ENCODE data around the gene REXO4.
"Not testable (repeated sequence)": the region's sequence is repeated elsewhere in the genome, so short reads cannot be mapped to it uniquely, and the experiment has no call there.

REXO4 gene

DNA sequence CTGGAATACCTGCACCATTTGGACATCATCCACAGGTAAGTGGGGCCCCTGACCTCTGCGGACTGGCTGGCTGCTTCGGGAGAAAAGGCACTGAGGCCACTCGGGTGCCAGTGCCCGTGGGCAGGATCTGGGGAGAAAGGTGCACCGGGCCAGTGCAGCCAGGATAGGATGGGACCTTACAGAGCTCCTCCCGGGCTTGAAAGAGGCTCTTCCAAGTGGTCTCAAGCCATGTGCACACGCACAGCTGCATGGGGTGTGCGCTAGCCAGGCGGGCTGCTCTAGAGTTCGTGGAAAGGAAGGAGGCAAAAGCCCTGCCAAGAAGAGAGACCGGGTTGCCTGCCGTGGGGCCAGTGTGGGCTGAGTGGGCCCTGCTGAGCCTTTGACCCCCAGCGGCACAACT lies 28.2 kb downstream of the REXO4 start:
- no peaks in the 10 kb centered on the region for H3K4me1 Mint-ChIP-seq
- H3K36me3 Mint-ChIP-seq = no peaks in the 10 kb centered on the region
- no peaks in the 10 kb centered on the region for H3K9me3 Mint-ChIP-seq
- H3K4me3 Mint-ChIP-seq = no peak overlapping the region
- peaks cover 2% of the 10 kb centered on the region for H3K27me3 Mint-ChIP-seq
- H3K27ac Mint-ChIP-seq = no peak overlapping the region

DNA sequence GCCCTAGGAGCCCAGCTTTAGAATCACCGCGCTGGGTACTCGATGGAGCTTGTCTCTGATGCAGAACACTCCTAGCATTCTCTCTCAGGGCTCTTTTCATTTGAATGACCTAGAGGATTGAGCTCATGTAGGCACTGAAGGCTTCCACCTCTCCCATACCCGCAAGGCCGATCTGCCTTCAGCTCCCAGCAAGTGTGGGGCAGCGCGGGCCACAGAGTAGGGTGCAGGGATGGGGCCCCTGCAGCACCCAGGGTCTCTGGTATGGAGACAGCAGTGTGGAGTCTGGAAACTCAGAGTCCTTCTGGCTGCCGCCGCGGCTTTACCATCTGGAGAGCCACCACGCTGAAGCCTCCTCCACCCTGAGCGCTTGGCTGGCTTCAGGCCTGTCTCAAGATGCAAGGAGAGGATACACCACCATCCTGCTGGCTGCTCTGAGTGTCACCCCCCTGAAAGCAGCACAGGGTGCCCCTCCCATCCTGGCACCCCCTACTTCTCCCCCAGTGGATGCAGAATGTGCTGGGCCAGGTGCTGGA lies 28.7 kb downstream of the REXO4 start:
- H3K4me3 Mint-ChIP-seq = no peak overlapping the region
- no peak overlapping the region for H3K27ac Mint-ChIP-seq
- H3K9me3 Mint-ChIP-seq = no peaks in the 10 kb centered on the region
- no peaks in the 10 kb centered on the region for H3K4me1 Mint-ChIP-seq
- H3K36me3 Mint-ChIP-seq = no peaks in the 10 kb centered on the region
- H3K27me3 Mint-ChIP-seq = peaks cover 2% of the 10 kb centered on the region

GRCh38 chr9:133387680-133388079 lies 30.1 kb downstream of the REXO4 start:
- no peak overlapping the region for H3K4me3 Mint-ChIP-seq
- no peaks in the 10 kb centered on the region for H3K9me3 Mint-ChIP-seq
- H3K27me3 Mint-ChIP-seq = peaks cover 2% of the 10 kb centered on the region
- H3K36me3 Mint-ChIP-seq = no peaks in the 10 kb centered on the region
- no peaks in the 10 kb centered on the region for H3K4me1 Mint-ChIP-seq
- H3K27ac Mint-ChIP-seq = no peak overlapping the region

GRCh38 chr9:133386338-133386737 lies 31.5 kb downstream of the REXO4 start:
- Mint-ChIP-seq H3K36me3 (no peaks in the 10 kb centered on the region), H3K4me3 (no peak overlapping the region), H3K9me3 (no peaks in the 10 kb centered on the region), H3K27me3 (peaks cover 2% of the 10 kb centered on the region), H3K4me1 (no peaks in the 10 kb centered on the region), H3K27ac (no peak overlapping the region)

DNA sequence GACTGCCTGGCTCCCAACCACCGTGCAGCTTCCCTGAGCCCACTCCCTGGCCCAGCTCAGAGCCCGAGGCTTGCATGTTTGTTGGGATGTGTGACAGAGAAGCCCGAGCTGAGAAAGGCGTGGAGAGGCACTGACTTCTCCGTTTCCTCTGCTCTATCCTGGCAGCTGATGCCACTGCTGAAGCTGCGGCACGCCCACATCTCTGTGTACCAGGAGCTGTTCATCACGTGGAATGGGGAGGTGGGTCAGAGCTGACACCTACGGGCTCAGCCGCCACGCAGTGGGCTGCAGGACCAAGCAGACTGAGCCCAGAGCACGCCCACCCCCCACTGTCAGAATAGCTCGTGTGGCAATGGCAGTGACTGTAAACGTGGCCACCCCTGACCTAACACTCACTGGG lies 32.4 kb downstream of the REXO4 start:
- no peaks in the 10 kb centered on the region for H3K4me1 Mint-ChIP-seq

GRCh38 chr9:133384736-133385321 lies 33.0 kb downstream of the REXO4 start:
- no peaks in the 10 kb centered on the region for H3K9me3 Mint-ChIP-seq
- no peaks in the 10 kb centered on the region for H3K36me3 Mint-ChIP-seq
- peaks cover under 1% of the 10 kb centered on the region for H3K27me3 Mint-ChIP-seq
- H3K4me3 Mint-ChIP-seq = no peak overlapping the region
- H3K27ac Mint-ChIP-seq = no peak overlapping the region
- no peaks in the 10 kb centered on the region for H3K4me1 Mint-ChIP-seq

More for the DNA sequence above, 32.4 kb downstream of the REXO4 start:
- Mint-ChIP-seq H3K27me3 (peaks cover 2% of the 10 kb centered on the region), H3K27ac (no peak overlapping the region), H3K4me3 (no peak overlapping the region), H3K9me3 (no peaks in the 10 kb centered on the region), H3K36me3 (no peaks in the 10 kb centered on the region)

- H3K9me3 Mint-ChIP-seq = no peaks in the 10 kb centered on the region
- H3K4me3 Mint-ChIP-seq = no peak overlapping the region
- no peak overlapping the region for H3K27ac Mint-ChIP-seq
- H3K36me3 Mint-ChIP-seq = no peaks in the 10 kb centered on the region
- H3K4me1 Mint-ChIP-seq = no peaks in the 10 kb centered on the region
- no peaks in the 10 kb centered on the region for H3K27me3 Mint-ChIP-seq
These were observed 34.4 kb downstream of the REXO4 start for GRCh38 chr9:133383438-133383837.

- no peaks in the 10 kb centered on the region for H3K4me1 Mint-ChIP-seq
- no peaks in the 10 kb centered on the region for H3K27me3 Mint-ChIP-seq
- H3K27ac Mint-ChIP-seq = no peak overlapping the region
- no peaks in the 10 kb centered on the region for H3K9me3 Mint-ChIP-seq
- H3K36me3 Mint-ChIP-seq = no peaks in the 10 kb centered on the region
- H3K4me3 Mint-ChIP-seq = no peak overlapping the region
These were observed 35.2 kb downstream of the REXO4 start for GRCh38 chr9:133382507-133383141.

- H3K36me3 Mint-ChIP-seq = no peaks in the 10 kb centered on the region
- H3K4me1 Mint-ChIP-seq = no peaks in the 10 kb centered on the region
- H3K4me3 Mint-ChIP-seq = no peak overlapping the region
- no peak overlapping the region for H3K27ac Mint-ChIP-seq
- no peaks in the 10 kb centered on the region for H3K9me3 Mint-ChIP-seq
- H3K27me3 Mint-ChIP-seq = no peaks in the 10 kb centered on the region
These were observed 37.1 kb downstream of the REXO4 start for GRCh38 chr9:133380734-133381133.

GRCh38 chr9:133379153-133380086 lies 38.4 kb downstream of the REXO4 start:
- no peak overlapping the region for H3K27ac Mint-ChIP-seq
- peaks cover 7% of the 10 kb centered on the region for H3K4me1 Mint-ChIP-seq
- H3K27me3 Mint-ChIP-seq = no peaks in the 10 kb centered on the region
- H3K4me3 Mint-ChIP-seq = no peak overlapping the region
- H3K9me3 Mint-ChIP-seq = no peaks in the 10 kb centered on the region
- peaks cover 3% of the 10 kb centered on the region for H3K36me3 Mint-ChIP-seq

- Mint-ChIP-seq H3K4me1 (peaks cover 7% of the 10 kb centered on the region), H3K36me3 (peaks cover 3% of the 10 kb centered on the region), H3K27ac (no peak overlapping the region), H3K4me3 (no peak overlapping the region), H3K27me3 (no peaks in the 10 kb centered on the region), H3K9me3 (no peaks in the 10 kb centered on the region)
These were observed 39.3 kb downstream of the REXO4 start for GRCh38 chr9:133378408-133378962.

DNA sequence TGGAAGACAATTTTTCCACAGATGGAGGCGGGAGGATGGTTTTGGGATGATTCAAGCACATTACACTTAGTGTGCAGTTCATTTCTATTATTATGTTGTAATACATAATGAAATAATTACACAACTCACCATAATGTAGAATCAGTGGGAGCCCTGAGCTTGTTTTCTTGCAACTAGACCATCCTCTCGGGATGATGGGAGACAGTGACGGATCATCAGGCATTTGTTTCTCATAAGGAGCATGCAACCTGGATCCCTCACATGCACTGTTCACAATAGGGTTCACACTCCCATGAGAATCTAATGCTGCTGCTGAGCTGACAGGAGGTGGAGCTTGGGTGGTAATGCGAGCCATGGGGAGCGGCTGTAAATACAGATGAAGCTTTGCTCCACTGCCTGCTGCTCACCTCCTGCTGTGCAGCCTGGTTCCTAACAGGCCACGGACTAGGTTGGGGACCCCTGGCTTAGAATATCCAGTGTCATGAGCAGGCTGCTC lies 40.0 kb downstream of the REXO4 start:
- H3K4me1 Mint-ChIP-seq = peaks cover 9% of the 10 kb centered on the region
- H3K9me3 Mint-ChIP-seq = no peaks in the 10 kb centered on the region
- H3K4me3 Mint-ChIP-seq = no peak overlapping the region
- no peak overlapping the region for H3K27ac Mint-ChIP-seq
- H3K27me3 Mint-ChIP-seq = no peaks in the 10 kb centered on the region
- H3K36me3 Mint-ChIP-seq = peaks cover 3% of the 10 kb centered on the region

GRCh38 chr9:133377280-133377679 lies 40.5 kb downstream of the REXO4 start:
- H3K27me3 Mint-ChIP-seq, H3K36me3 Mint-ChIP-seq, H3K9me3 Mint-ChIP-seq, H3K27ac Mint-ChIP-seq: not testable (repeated sequence)
- peaks cover 14% of the 10 kb centered on the region for H3K4me1 Mint-ChIP-seq
- peak overlapping the region; percentile 49 for H3K4me3 Mint-ChIP-seq

DNA sequence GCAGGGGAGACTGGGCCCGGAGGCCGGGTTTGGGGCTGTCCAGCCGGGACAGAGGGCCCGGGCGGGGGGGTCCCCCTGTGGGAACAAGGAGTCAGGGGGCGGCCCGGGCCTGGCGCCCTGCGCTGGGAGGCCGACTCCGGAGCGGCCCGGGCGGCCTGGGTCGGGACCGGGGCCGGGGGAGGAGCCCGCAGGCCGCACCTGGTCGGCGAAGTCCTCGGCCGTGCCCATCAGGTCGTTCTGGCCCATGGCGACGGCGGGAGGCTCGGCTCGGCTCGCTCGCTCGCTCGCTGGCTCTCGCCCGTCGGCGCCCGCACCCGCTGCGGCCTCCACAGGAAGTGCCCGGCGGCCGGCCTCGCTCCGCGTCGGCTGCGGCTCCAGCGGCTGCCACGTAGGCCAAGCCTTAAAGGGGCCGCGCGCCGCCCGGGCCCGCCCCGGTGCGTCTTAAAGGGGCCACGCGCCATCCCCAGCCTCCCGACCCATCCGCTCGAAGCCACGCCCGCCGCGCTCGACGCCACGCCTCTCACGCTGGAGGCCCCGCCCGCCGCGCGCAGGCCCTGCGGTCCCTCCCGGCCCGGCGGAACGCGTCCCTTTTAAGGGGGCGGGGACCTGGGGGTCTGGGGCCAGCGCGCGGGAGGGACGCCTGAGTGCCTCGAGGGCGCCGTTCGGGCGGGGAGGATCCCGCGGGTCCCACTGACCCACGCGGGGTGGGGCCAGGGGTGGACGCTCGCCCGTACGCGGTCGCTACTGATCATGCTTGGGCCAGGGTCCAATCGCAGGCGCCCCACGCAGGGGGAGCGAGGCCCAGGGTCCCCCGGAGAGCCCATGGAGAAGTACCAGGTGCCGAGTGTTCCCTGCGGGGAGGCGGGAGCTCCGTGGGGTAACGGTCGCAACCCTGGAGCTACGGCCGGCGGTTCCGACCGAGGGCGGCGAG lies 41.8 kb downstream of the REXO4 start, which contains the start of the genes STKLD1 and SURF4:
TSS of gene STKLD1 (plus strand) at position 643 of the 931 bp plus-strand sequence. CDS start at position 751, 108 bp downstream.
TSS of gene SURF4 (minus strand) at position 337 of the 931 bp plus-strand sequence. CDS start at position 246, 91 bp downstream.
- Mint-ChIP-seq H3K4me3 (peak within 1 kb of the TSS; percentile 96), H3K36me3 (peaks cover 3% of the 10 kb centered on the region), H3K27ac (peak within 1 kb of the TSS; percentile 98), H3K4me1 (peaks cover 27% of the 10 kb centered on the region), H3K27me3 (no peaks in the 10 kb centered on the region), H3K9me3 (no peaks in the 10 kb centered on the region)
